Measurements from ENCODE around the gene MKX. TPM values are rescaled to one million over a fixed set of nuclear protein-coding genes. Genes with fewer than 3 reads are reported as not detected.

Gene MKX
- total RNA-seq, 1 donor from 2014 or later, result not detected

GRCh38 chr10:27779462-27780015 is 33.9 kb upstream of the MKX start:
- no peak for DNase-seq (ENCODE audit: low spot score in 2 of 2, unreplicated experiment in 2 of 2)
- no peak overlapping the region for H3K27ac Mint-ChIP-seq
- H3K27me3 Mint-ChIP-seq (ENCODE audit: low read depth), result no peaks in the 10 kb centered on the region
- no peak for TF ChIP-seq CTCF (IDR thresholded peaks at IDR 0.05; ENCODE audit: unreplicated experiment)
- H3K4me1 Mint-ChIP-seq, result peaks cover 17% of the 10 kb centered on the region
- H3K9me3 Mint-ChIP-seq, result no peaks in the 10 kb centered on the region
- no peaks in the 10 kb centered on the region for H3K36me3 Mint-ChIP-seq
- H3K4me3 Mint-ChIP-seq, result no peak overlapping the region

GRCh38 chr10:27774831-27775230 is 29.2 kb upstream of the MKX start:
- Mint-ChIP-seq H3K4me3 (no peak overlapping the region), H3K27me3 (ENCODE audit: low read depth) (peaks cover 6% of the 10 kb centered on the region), H3K9me3 (no peaks in the 10 kb centered on the region), H3K27ac (no peak overlapping the region), H3K4me1 (peaks cover 20% of the 10 kb centered on the region), H3K36me3 (no peaks in the 10 kb centered on the region)
- DNase-seq (ENCODE audit: low spot score in 2 of 2, unreplicated experiment in 2 of 2), result no peak
- TF ChIP-seq CTCF (IDR thresholded peaks at IDR 0.05; ENCODE audit: unreplicated experiment), result no peak

- Mint-ChIP-seq H3K27ac (no peak overlapping the region), H3K4me1 (peaks cover 15% of the 10 kb centered on the region), H3K27me3 (ENCODE audit: low read depth) (peaks cover 9% of the 10 kb centered on the region), H3K4me3 (no peak overlapping the region), H3K9me3 (peaks cover 3% of the 10 kb centered on the region), H3K36me3 (no peaks in the 10 kb centered on the region)
- no peak for DNase-seq (ENCODE audit: low spot score in 2 of 2, unreplicated experiment in 2 of 2)
- TF ChIP-seq CTCF (IDR thresholded peaks at IDR 0.05; ENCODE audit: unreplicated experiment), result no peak
These were observed 25.6 kb upstream of the MKX start for GRCh38 chr10:27771231-27771630.

- no peak overlapping the region for H3K27ac Mint-ChIP-seq
- H3K4me1 Mint-ChIP-seq, result peaks cover 11% of the 10 kb centered on the region
- peaks cover 9% of the 10 kb centered on the region for H3K27me3 Mint-ChIP-seq (ENCODE audit: low read depth)
- TF ChIP-seq CTCF (IDR thresholded peaks at IDR 0.05; ENCODE audit: unreplicated experiment), result no peak
- H3K36me3 Mint-ChIP-seq, result no peaks in the 10 kb centered on the region
- H3K4me3 Mint-ChIP-seq, result no peak overlapping the region
- DNase-seq (ENCODE audit: low spot score in 2 of 2, unreplicated experiment in 2 of 2), result no peak
- H3K9me3 Mint-ChIP-seq, result peaks cover 3% of the 10 kb centered on the region
These were observed 24.6 kb upstream of the MKX start for GRCh38 chr10:27770181-27770580.

GRCh38 chr10:27760867-27761266 is 15.2 kb upstream of the MKX start:
- no peak overlapping the region for H3K4me3 Mint-ChIP-seq
- no peaks in the 10 kb centered on the region for H3K36me3 Mint-ChIP-seq
- H3K9me3 Mint-ChIP-seq, result no peaks in the 10 kb centered on the region
- H3K27me3 Mint-ChIP-seq (ENCODE audit: low read depth), result peaks cover 9% of the 10 kb centered on the region
- TF ChIP-seq CTCF (IDR thresholded peaks at IDR 0.05; ENCODE audit: unreplicated experiment), result no peak
- H3K4me1 Mint-ChIP-seq, result no peaks in the 10 kb centered on the region
- H3K27ac Mint-ChIP-seq, result no peak overlapping the region
- DNase-seq (ENCODE audit: low spot score in 2 of 2, unreplicated experiment in 2 of 2), result no peak

Measured in mesothelial cell of epicardium (in vitro differentiated cells).